Osteoblast (primary cell): ENCODE data around the gene ALDH1B1. TPM values are rescaled to one million over a fixed set of nuclear protein-coding genes. Genes with fewer than 3 reads are reported as not detected.

Experiments
- DNase-seq: peaks from one replicate; pipeline ENCODE4 v3.0.0; 2011; ENCODE audit warnings: low spot score, mixed read lengths; ENCODE audit not compliant: insufficient read length; ENCODE audit errors: missing footprints
- H2AFZ ChIP-seq: 2 replicates; pipeline ENCODE4 v1.6.0; 2011; ENCODE audit warnings: mild to moderate bottlenecking, low read length
- H3K27ac ChIP-seq: 2 replicates; pipeline ENCODE4 v1.5.1; 2011; ENCODE audit warnings: mild to moderate bottlenecking, low read depth, low read length, moderate library complexity
- H3K27me3 ChIP-seq: 2 replicates; pipeline ENCODE4 v1.6.0; 2012; ENCODE audit warnings: mild to moderate bottlenecking, control low read depth, inconsistent platforms, low read length, moderate library complexity; ENCODE audit not compliant: insufficient read depth
- H3K36me3 ChIP-seq: 2 replicates; pipeline ENCODE4 v1.5.1; 2011; ENCODE audit warnings: mild to moderate bottlenecking, low read length, control low read depth, moderate library complexity; ENCODE audit not compliant: insufficient read depth
- H3K4me1 ChIP-seq: 2 replicates; pipeline ENCODE4 v1.5.1; 2011; ENCODE audit warnings: mild to moderate bottlenecking, low read length, control low read depth, moderate library complexity; ENCODE audit not compliant: insufficient read depth
- H3K4me2 ChIP-seq: 2 replicates; pipeline ENCODE4 v1.6.0; 2011; ENCODE audit warnings: mild to moderate bottlenecking, low read length; ENCODE audit not compliant: insufficient read depth
- H3K4me3 ChIP-seq: fragments of 200-600 bp; sonication (generic); 3 replicates; pipeline ENCODE4 v1.5.1; 2012; ENCODE audit warnings: mild to moderate bottlenecking, low read length, inconsistent platforms; ENCODE audit not compliant: insufficient read depth
- H3K79me2 ChIP-seq: 2 replicates; pipeline ENCODE4 v1.6.0; 2012; ENCODE audit warnings: mild to moderate bottlenecking, low read length, control low read depth, inconsistent platforms; ENCODE audit not compliant: insufficient read depth
- H3K9me3 ChIP-seq: 2 replicates; pipeline ENCODE4 v1.5.1; 2011; ENCODE audit warnings: low read depth, low read length, control low read depth
- H4K20me1 ChIP-seq: 2 replicates; pipeline ENCODE4 v1.6.0; 2012; ENCODE audit warnings: mild to moderate bottlenecking, low read length, control low read depth; ENCODE audit not compliant: insufficient read depth
- CTCF ChIP-seq: IDR thresholded peaks from 2 replicates; pipeline ENCODE4 v1.5.1; 2011; ENCODE audit warnings: mild to moderate bottlenecking, low read depth, low read length, moderate library complexity; ENCODE audit errors: extremely low read depth
- total RNA-seq: library from RNA; depleted of rRNA; stranded (reverse); fragments of >200 nt; gene quantifications from 2 replicates; pipeline ENCODE4 v1.2.3, GENCODE V29; 2012

Gene ALDH1B1
- total RNA-seq, 1 donor, result 38.0 TPM

DNA sequence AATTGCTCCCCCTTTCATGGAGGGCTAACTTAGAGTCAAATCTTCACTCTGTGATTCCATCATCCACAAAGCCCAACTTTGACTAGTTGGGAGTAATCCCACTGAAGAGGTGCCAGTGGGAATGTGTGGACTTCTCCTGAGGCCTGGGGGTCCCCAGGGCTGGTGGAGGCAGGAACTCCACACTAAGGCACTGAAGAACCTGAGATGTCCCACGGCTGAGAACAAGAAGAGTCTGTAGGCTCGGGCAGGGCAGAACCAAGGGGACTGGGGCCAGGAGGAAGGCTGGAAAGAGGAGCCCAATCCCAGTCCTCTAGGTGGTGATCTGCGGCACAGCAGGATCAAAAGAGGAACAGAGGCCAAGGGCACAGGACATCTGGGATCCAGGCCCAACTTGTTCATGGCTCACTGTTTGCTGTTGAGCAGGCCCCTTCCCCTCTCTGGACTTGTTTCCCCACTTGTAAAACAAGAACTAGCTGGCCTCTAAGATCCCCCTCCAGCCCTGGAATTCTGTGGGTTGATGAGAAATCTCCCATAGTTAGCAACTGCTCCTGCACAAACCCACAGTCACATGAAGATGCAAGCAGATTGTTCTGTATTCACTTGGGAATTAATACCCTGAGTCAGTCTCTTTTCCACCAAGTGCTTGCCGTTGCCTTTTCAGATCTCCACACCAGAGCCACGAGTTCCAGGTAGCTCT is 32.7 kb upstream of the ALDH1B1 start:
- Histone ChIP-seq H2AFZ (no peak overlapping the region), H3K27me3 (peaks cover 2% of the 10 kb centered on the region), H3K4me2 (no peak overlapping the region), H3K36me3 (no peaks in the 10 kb centered on the region), H3K79me2 (no peaks in the 10 kb centered on the region), H4K20me1 (no peaks in the 10 kb centered on the region), H3K4me3 (no peak overlapping the region), H3K4me1 (peaks cover 14% of the 10 kb centered on the region), H3K27ac (no peak overlapping the region), H3K9me3 (no peaks in the 10 kb centered on the region)
- peak; percentile 92 for DNase-seq
- no peak for TF ChIP-seq CTCF

GRCh38 chr9:38360839-38361472 is 31.5 kb upstream of the ALDH1B1 start:
- no peak overlapping the region for H3K27ac ChIP-seq
- H3K36me3 ChIP-seq, result no peaks in the 10 kb centered on the region
- H3K9me3 ChIP-seq, result no peaks in the 10 kb centered on the region
- no peaks in the 10 kb centered on the region for H4K20me1 ChIP-seq
- no peak overlapping the region for H3K4me2 ChIP-seq
- no peak for DNase-seq
- H3K4me1 ChIP-seq, result peaks cover 14% of the 10 kb centered on the region
- no peak for TF ChIP-seq CTCF
- H2AFZ ChIP-seq, result no peak overlapping the region
- no peaks in the 10 kb centered on the region for H3K79me2 ChIP-seq
- peaks cover 7% of the 10 kb centered on the region for H3K27me3 ChIP-seq
- no peak overlapping the region for H3K4me3 ChIP-seq

DNA sequence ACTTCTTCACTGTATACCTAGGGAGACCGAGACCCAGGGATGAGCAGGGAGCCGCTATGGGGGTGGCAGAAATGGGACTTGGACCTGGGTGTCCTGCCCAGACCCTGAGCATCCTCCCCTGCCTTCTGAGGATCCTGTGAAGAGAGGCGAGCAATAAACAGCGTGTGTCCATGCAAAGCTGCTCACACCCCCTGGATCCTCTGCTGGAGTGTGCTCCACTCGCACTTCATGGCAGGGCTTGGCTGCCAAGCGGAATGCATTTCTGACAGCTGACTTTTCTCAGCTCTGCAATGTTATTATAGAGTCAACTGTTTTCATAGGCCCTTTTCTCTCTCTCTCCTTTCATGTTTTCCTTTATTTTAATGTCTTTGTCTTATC is 31.0 kb upstream of the ALDH1B1 start:
- Histone ChIP-seq H3K79me2 (no peaks in the 10 kb centered on the region), H3K27me3 (peaks cover 7% of the 10 kb centered on the region), H3K9me3 (no peaks in the 10 kb centered on the region), H3K27ac (no peak overlapping the region), H3K4me2 (no peak overlapping the region), H2AFZ (no peak overlapping the region), H4K20me1 (no peaks in the 10 kb centered on the region), H3K36me3 (no peaks in the 10 kb centered on the region), H3K4me3 (no peak overlapping the region), H3K4me1 (peaks cover 14% of the 10 kb centered on the region)
- no peak for TF ChIP-seq CTCF
- DNase-seq, result no peak

DNA sequence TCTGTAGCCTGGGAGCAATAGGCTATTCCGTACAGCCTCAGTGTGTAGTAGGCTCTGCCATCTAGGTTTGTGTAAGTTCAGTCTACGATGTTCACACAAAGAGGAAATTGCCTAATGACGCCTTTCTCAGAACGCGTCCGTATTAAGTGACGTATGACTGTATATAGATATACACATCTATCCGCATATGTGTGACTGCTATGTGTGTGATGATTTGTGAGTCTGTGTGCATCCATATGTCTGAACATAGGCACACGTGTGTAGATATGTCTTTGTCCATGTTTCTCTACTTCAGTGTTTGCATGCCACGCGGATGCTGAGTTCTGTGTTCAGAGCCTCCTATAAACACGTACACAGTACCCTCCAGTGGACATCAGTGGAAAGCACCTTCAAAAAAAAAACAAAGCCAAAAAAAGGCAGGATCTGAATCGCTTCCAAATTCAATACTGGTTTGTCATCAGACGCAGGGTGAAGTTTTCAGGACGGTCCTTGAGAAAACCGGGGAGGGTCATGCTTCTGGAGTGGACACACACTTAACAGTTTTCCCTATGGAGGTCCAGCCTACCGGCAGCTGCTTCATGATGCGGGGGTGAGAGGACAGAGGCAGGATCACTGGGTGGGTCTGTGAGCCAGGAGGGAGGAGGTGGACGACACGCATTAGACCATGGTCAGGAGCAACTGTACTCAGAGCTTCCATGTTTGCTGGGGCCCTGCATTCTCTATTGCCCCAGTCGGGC is 29.5 kb upstream of the ALDH1B1 start:
- TF ChIP-seq CTCF, result peak; percentile 83
- peak; percentile 87 for DNase-seq
- H3K4me1 ChIP-seq, result peaks cover 14% of the 10 kb centered on the region
- H3K79me2 ChIP-seq, result no peaks in the 10 kb centered on the region
- H3K36me3 ChIP-seq, result no peaks in the 10 kb centered on the region
- peak overlapping the region; percentile 64 for H3K4me2 ChIP-seq
- H3K27ac ChIP-seq, result no peak overlapping the region
- peaks cover 7% of the 10 kb centered on the region for H3K27me3 ChIP-seq
- H3K4me3 ChIP-seq, result peak overlapping the region; percentile 46
- no peaks in the 10 kb centered on the region for H4K20me1 ChIP-seq
- peak overlapping the region; percentile 68 for H2AFZ ChIP-seq
- no peaks in the 10 kb centered on the region for H3K9me3 ChIP-seq
